GM20000 (cell line): ENCODE data around the gene CCNK.

Experiments used
- DNase-seq: peaks from one replicate; pipeline ENCODE4 v3.0.0; 2012; ENCODE audit warnings: low spot score
- TF ChIP-seq, protein P1 (sequence below): IDR thresholded peaks from 2 replicates; pipeline ENCODE4 v1.5.1; 2012; ENCODE audit warnings: mild to moderate bottlenecking, control low read depth; ENCODE audit errors: extremely low read depth, missing control alignments

Gene CCNK

GRCh38 chr14:99512571-99513182 lies 31.5 kb downstream of the CCNK start:
- no peak for DNase-seq
- TF ChIP-seq, protein P1, sequence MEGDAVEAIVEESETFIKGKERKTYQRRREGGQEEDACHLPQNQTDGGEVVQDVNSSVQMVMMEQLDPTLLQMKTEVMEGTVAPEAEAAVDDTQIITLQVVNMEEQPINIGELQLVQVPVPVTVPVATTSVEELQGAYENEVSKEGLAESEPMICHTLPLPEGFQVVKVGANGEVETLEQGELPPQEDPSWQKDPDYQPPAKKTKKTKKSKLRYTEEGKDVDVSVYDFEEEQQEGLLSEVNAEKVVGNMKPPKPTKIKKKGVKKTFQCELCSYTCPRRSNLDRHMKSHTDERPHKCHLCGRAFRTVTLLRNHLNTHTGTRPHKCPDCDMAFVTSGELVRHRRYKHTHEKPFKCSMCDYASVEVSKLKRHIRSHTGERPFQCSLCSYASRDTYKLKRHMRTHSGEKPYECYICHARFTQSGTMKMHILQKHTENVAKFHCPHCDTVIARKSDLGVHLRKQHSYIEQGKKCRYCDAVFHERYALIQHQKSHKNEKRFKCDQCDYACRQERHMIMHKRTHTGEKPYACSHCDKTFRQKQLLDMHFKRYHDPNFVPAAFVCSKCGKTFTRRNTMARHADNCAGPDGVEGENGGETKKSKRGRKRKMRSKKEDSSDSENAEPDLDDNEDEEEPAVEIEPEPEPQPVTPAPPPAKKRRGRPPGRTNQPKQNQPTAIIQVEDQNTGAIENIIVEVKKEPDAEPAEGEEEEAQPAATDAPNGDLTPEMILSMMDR: no peak

- DNase-seq: no peak
- TF ChIP-seq, protein P1: no peak
Observed at GRCh38 chr14:99513183-99513694, 32.0 kb downstream of the CCNK start.

GRCh38 chr14:99513946-99514551 lies 32.8 kb downstream of the CCNK start:
- TF ChIP-seq, protein P1: no peak
- DNase-seq: no peak

GRCh38 chr14:99514552-99515300 lies 33.5 kb downstream of the CCNK start:
- no peak for DNase-seq
- TF ChIP-seq, protein P1: no peak

- no peak for DNase-seq
- TF ChIP-seq, protein P1: no peak
Observed at GRCh38 chr14:99515301-99516155, 34.3 kb downstream of the CCNK start.

DNA sequence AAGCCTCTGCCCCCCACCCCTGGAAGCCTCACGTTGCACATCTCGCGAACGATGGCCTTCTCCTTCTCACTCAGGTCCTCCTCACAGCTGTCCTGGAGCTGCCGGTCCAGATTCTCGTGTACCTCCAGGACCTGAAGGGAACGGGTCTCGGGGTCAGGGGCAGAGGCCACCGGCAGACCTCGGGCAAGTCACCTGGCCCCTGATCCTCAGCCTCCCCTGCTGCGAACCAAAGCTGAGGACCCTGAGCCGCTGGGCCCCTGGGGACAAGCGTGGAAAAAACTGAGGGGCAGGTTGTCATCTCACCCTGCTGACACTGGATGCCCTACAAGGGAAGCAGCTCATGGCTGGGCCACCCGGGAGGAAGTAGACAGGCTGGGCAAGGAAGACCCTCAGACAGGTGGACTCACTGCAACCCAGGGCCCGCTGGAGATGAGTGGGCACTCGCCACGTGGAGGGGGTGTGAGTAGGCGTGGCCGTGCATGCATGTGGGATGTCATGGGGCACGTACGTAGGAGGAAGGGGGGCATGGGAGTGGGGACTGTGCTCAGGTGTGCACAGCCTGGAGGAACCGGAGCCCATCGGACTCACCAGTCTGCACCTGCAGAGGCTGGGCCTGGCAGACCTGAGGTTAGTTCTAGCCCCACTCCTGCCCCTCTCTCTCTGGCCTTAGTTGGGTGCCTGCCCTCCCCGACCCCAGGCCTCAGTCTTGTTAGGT lies 35.1 kb downstream of the CCNK start:
- DNase-seq: no peak
- TF ChIP-seq, protein P1: no peak
